Loucy (cell line): ENCODE data around the gene PRTFDC1.

Experiments
- H2AFZ ChIP-seq: fragments of 200-600 bp; sonication (generic); 2 replicates; pipeline ENCODE4 v1.6.0; 2016; ENCODE audit warnings: antibody characterized with exemption, mild to moderate bottlenecking, low read length, moderate library complexity
- H3F3A ChIP-seq: fragments of 200-600 bp; 2 replicates; pipeline ENCODE4 v1.6.0; 2016; ENCODE audit warnings: antibody characterized with exemption, low read depth, mild to moderate bottlenecking
- H3K27me3 ChIP-seq: fragments of 200-600 bp; sonication (generic); 2 replicates; pipeline ENCODE4 v1.6.1; 2014; ENCODE audit warnings: low read length, mild to moderate bottlenecking; ENCODE audit not compliant: insufficient read depth, poor library complexity, severe bottlenecking
- H3K36me3 ChIP-seq: fragments of 200-600 bp; sonication (generic); 2 replicates; pipeline ENCODE4 v1.6.1; 2016; ENCODE audit warnings: low read length; ENCODE audit not compliant: insufficient read depth
- H3K4me1 ChIP-seq: fragments of 200-600 bp; sonication (generic); 2 replicates; pipeline ENCODE4 v1.5.1; 2014; ENCODE audit warnings: low read length, mild to moderate bottlenecking; ENCODE audit not compliant: insufficient read depth, poor library complexity, severe bottlenecking
- H3K4me2 ChIP-seq: fragments of 200-600 bp; sonication (generic); 2 replicates; pipeline ENCODE4 v1.6.0; 2014; ENCODE audit warnings: antibody characterized with exemption, low read length, low read depth, mild to moderate bottlenecking; ENCODE audit not compliant: poor library complexity, severe bottlenecking
- H3K4me3 ChIP-seq: fragments of 200-600 bp; sonication (generic); 2 replicates; pipeline ENCODE4 v1.5.1; 2014; ENCODE audit warnings: low read length, mild to moderate bottlenecking, mixed read lengths; ENCODE audit not compliant: poor library complexity, severe bottlenecking
- H3K79me2 ChIP-seq: fragments of 200-600 bp; sonication (generic); 2 replicates; pipeline ENCODE4 v1.6.1; 2014; ENCODE audit warnings: low read length; ENCODE audit not compliant: insufficient read depth
- H3K9ac ChIP-seq: fragments of 200-600 bp; sonication (generic); 2 replicates; pipeline ENCODE4 v1.6.0; 2014; ENCODE audit warnings: mild to moderate bottlenecking, low read depth, low read length, moderate library complexity; ENCODE audit not compliant: poor library complexity, severe bottlenecking
- H3K9me2 ChIP-seq: fragments of 200-600 bp; sonication (generic); replicated peaks from 2 replicates; pipeline ENCODE4 v1.6.1; 2016; ENCODE audit warnings: low read depth, low read length, mixed read lengths
- H3K9me3 ChIP-seq: fragments of 200-600 bp; sonication (generic); 2 replicates; pipeline ENCODE4 v1.6.1; 2014; ENCODE audit warnings: mild to moderate bottlenecking, antibody characterized with exemption, low read length, low read depth; ENCODE audit not compliant: insufficient read depth
- H4K20me1 ChIP-seq: fragments of 200-600 bp; sonication (generic); 2 replicates; pipeline ENCODE4 v1.6.0; 2014; ENCODE audit warnings: antibody characterized with exemption, low read length, mild to moderate bottlenecking; ENCODE audit not compliant: insufficient read depth, poor library complexity, severe bottlenecking
- CTCF ChIP-seq: fragments of 200-600 bp; sonication (generic); conservative IDR thresholded peaks from 2 replicates; pipeline ENCODE4 v1.5.1; 2014; ENCODE audit warnings: mild to moderate bottlenecking, antibody characterized with exemption, low read length
- EZH2phosphoT487 ChIP-seq: fragments of 200-600 bp; IDR thresholded peaks from 2 replicates; pipeline ENCODE4 v1.6.1; 2018; ENCODE audit warnings: antibody characterized with exemption, mild to moderate bottlenecking, moderate library complexity, borderline replicate concordance

The PRTFDC1 gene

GRCh38 chr10:24966962-24967481 is 14.6 kb upstream of the PRTFDC1 start:
- H3K9me3 ChIP-seq, result no peaks in the 10 kb centered on the region
- TF ChIP-seq EZH2phosphoT487 (no peak), CTCF (no peak)
- H3K36me3 ChIP-seq, result no peaks in the 10 kb centered on the region
- no peak overlapping the region for H3K4me3 ChIP-seq
- H3K79me2 ChIP-seq, result no peaks in the 10 kb centered on the region
- no peaks in the 10 kb centered on the region for H3F3A ChIP-seq
- H3K9ac ChIP-seq, result no peak overlapping the region
- H3K4me2 ChIP-seq, result no peak overlapping the region
- H2AFZ ChIP-seq, result no peak overlapping the region
- H3K9me2 ChIP-seq, result no peaks in the 10 kb centered on the region
- no peaks in the 10 kb centered on the region for H3K4me1 ChIP-seq
- H4K20me1 ChIP-seq, result no peaks in the 10 kb centered on the region
- no peaks in the 10 kb centered on the region for H3K27me3 ChIP-seq

- no peak overlapping the region for H3K4me3 ChIP-seq
- no peak overlapping the region for H2AFZ ChIP-seq
- no peaks in the 10 kb centered on the region for H3K36me3 ChIP-seq
- no peaks in the 10 kb centered on the region for H3K27me3 ChIP-seq
- H3K9me3 ChIP-seq, result no peaks in the 10 kb centered on the region
- H4K20me1 ChIP-seq, result no peaks in the 10 kb centered on the region
- no peaks in the 10 kb centered on the region for H3K79me2 ChIP-seq
- no peaks in the 10 kb centered on the region for H3F3A ChIP-seq
- H3K4me1 ChIP-seq, result no peaks in the 10 kb centered on the region
- TF ChIP-seq EZH2phosphoT487 (no peak), CTCF (no peak)
- H3K9me2 ChIP-seq, result no peaks in the 10 kb centered on the region
- H3K4me2 ChIP-seq, result no peak overlapping the region
- H3K9ac ChIP-seq, result no peak overlapping the region
These were observed 12.6 kb upstream of the PRTFDC1 start for GRCh38 chr10:24965051-24965450.

GRCh38 chr10:24963521-24964041 is 11.2 kb upstream of the PRTFDC1 start:
- TF ChIP-seq EZH2phosphoT487, result no peak
- H4K20me1 ChIP-seq, result no peaks in the 10 kb centered on the region
- no peaks in the 10 kb centered on the region for H3K36me3 ChIP-seq
- H3K9ac ChIP-seq, result no peak overlapping the region
- H3K27me3 ChIP-seq, result no peaks in the 10 kb centered on the region
- H3F3A ChIP-seq, result no peaks in the 10 kb centered on the region
- H3K9me2 ChIP-seq, result no peaks in the 10 kb centered on the region
- H3K4me2 ChIP-seq, result no peak overlapping the region
- H2AFZ ChIP-seq, result no peak overlapping the region
- no peaks in the 10 kb centered on the region for H3K79me2 ChIP-seq
- H3K9me3 ChIP-seq, result no peaks in the 10 kb centered on the region
- H3K4me3 ChIP-seq, result no peak overlapping the region
- no peaks in the 10 kb centered on the region for H3K4me1 ChIP-seq

GRCh38 chr10:24962995-24963394 is 10.6 kb upstream of the PRTFDC1 start:
- no peak overlapping the region for H3K9ac ChIP-seq
- no peaks in the 10 kb centered on the region for H3K4me1 ChIP-seq
- H3K36me3 ChIP-seq, result no peaks in the 10 kb centered on the region
- H3F3A ChIP-seq, result no peaks in the 10 kb centered on the region
- no peak overlapping the region for H3K4me2 ChIP-seq
- H2AFZ ChIP-seq, result no peak overlapping the region
- no peak overlapping the region for H3K4me3 ChIP-seq
- no peaks in the 10 kb centered on the region for H3K79me2 ChIP-seq
- H3K27me3 ChIP-seq, result no peaks in the 10 kb centered on the region
- no peaks in the 10 kb centered on the region for H3K9me2 ChIP-seq
- no peaks in the 10 kb centered on the region for H3K9me3 ChIP-seq
- no peaks in the 10 kb centered on the region for H4K20me1 ChIP-seq
- TF ChIP-seq CTCF (no peak), EZH2phosphoT487 (no peak)
